ENCODE results near the gene OR10G3.
A peak's percentile ranks its signal among the peaks of the same experiment; 100 is the strongest.

OR10G3 gene

GRCh38 chr14:21528381-21529348 is 51.2 kb downstream of the OR10G3 start:
- peak overlapping the region; percentile 80 for H3K27ac ChIP-seq (replicated peaks; ENCODE audit: low read length)
- H2AK5ac ChIP-seq (ENCODE audit: low read depth, low read length): no peak overlapping the region
- no peaks in the 10 kb centered on the region for H3K9me3 ChIP-seq (replicated peaks in 1 of 2; ENCODE audit: control insufficient read depth in 2 of 2, insufficient read depth in 1 of 2, low read depth in 1 of 2, low read length in 2 of 2)
- no peak overlapping the region for H3K4ac ChIP-seq (ENCODE audit: low read length)
- no peak overlapping the region for H3K14ac ChIP-seq (ENCODE audit: low read length)
- no peak overlapping the region for H4K91ac ChIP-seq (ENCODE audit: low read depth, low read length, poor library complexity)
- H2BK15ac ChIP-seq (ENCODE audit: low read length): no peak overlapping the region
- H4K8ac ChIP-seq (ENCODE audit: low read depth, low read length): no peak overlapping the region
- H3K4me2 ChIP-seq (ENCODE audit: insufficient read depth, low read length, poor library complexity, severe bottlenecking): no peak overlapping the region
- no peak overlapping the region for H3K4me3 ChIP-seq (ENCODE audit: low read length in 2 of 2)
- H3K4me1 ChIP-seq (ENCODE audit: control insufficient read depth in 2 of 2, insufficient read depth in 1 of 2, low read depth in 1 of 2, low read length in 2 of 2): peaks cover 30 to 37% of the 10 kb centered on the region in 2 donors
- no CpG with 5 or more reads among the region's 4 CpGs for WGBS, 2 donors (ENCODE audit: extremely low coverage in 2 of 2, insufficient read length in 2 of 2, insufficient replicate concordance in 1 of 2)
- no peak overlapping the region for H3K23ac ChIP-seq (ENCODE audit: low read depth, low read length, poor library complexity)
- H3K79me1 ChIP-seq (ENCODE audit: low read depth, low read length): no peaks in the 10 kb centered on the region
- no peak for DNase-seq (ENCODE audit: low spot score)
- H2AFZ ChIP-seq (ENCODE audit: low read length): no peak overlapping the region
- no peak overlapping the region for H2BK5ac ChIP-seq (ENCODE audit: low read length)
- no peak overlapping the region for H2BK120ac ChIP-seq (ENCODE audit: low read depth, low read length)
- H3K36me3 ChIP-seq (replicated peaks in 1 of 2; ENCODE audit: control insufficient read depth in 2 of 2, insufficient read depth in 2 of 2, low read length in 2 of 2): peaks cover 17 to 64% of the 10 kb centered on the region in 2 donors
- H3K27me3 ChIP-seq (ENCODE audit: control insufficient read depth in 3 of 3, insufficient read depth in 3 of 3, low read depth in 1 of 3, low read length in 3 of 3): no peaks in the 10 kb centered on the region
- no peak overlapping the region for H3K18ac ChIP-seq (ENCODE audit: low read length)
- no peak overlapping the region for H2BK12ac ChIP-seq (ENCODE audit: low read length)
- H3K9ac ChIP-seq (ENCODE audit: low read depth, low read length, poor library complexity): no peak overlapping the region

GRCh38 chr14:21527318-21527679 is 52.6 kb downstream of the OR10G3 start:
- Histone ChIP-seq H3K27ac (replicated peaks; ENCODE audit: low read length) (peak overlapping the region; percentile 97), H3K14ac (ENCODE audit: low read length) (no peak overlapping the region), H2BK12ac (ENCODE audit: low read length) (no peak overlapping the region), H2BK120ac (ENCODE audit: low read depth, low read length) (no peak overlapping the region), H3K79me1 (ENCODE audit: low read depth, low read length) (peaks cover 6% of the 10 kb centered on the region), H3K9me3 (replicated peaks in 1 of 2; ENCODE audit: control insufficient read depth in 2 of 2, insufficient read depth in 1 of 2, low read depth in 1 of 2, low read length in 2 of 2) (peaks cover 2 to 4% of the 10 kb centered on the region in 2 donors), H4K8ac (ENCODE audit: low read depth, low read length) (no peak overlapping the region), H3K23ac (ENCODE audit: low read depth, low read length, poor library complexity) (no peak overlapping the region), H3K9ac (ENCODE audit: low read depth, low read length, poor library complexity) (no peak overlapping the region), H3K4me3 (ENCODE audit: low read length in 2 of 2) (peak overlapping the region in 1 of 2 donors; percentile 88), H3K36me3 (replicated peaks in 1 of 2; ENCODE audit: control insufficient read depth in 2 of 2, insufficient read depth in 2 of 2, low read length in 2 of 2) (peaks cover 30 to 72% of the 10 kb centered on the region in 2 donors), H2AK5ac (ENCODE audit: low read depth, low read length) (no peak overlapping the region), H3K27me3 (ENCODE audit: control insufficient read depth in 3 of 3, insufficient read depth in 3 of 3, low read depth in 1 of 3, low read length in 3 of 3) (no peaks in the 10 kb centered on the region), H2BK15ac (ENCODE audit: low read length) (no peak overlapping the region), H3K4me1 (ENCODE audit: control insufficient read depth in 2 of 2, insufficient read depth in 1 of 2, low read depth in 1 of 2, low read length in 2 of 2) (peaks cover 29 to 43% of the 10 kb centered on the region in 2 donors), H3K4me2 (ENCODE audit: insufficient read depth, low read length, poor library complexity, severe bottlenecking) (peak overlapping the region; percentile 54), H3K4ac (ENCODE audit: low read length) (no peak overlapping the region), H2BK5ac (ENCODE audit: low read length) (no peak overlapping the region), H2AFZ (ENCODE audit: low read length) (no peak overlapping the region), H3K18ac (ENCODE audit: low read length) (no peak overlapping the region), H4K91ac (ENCODE audit: low read depth, low read length, poor library complexity) (no peak overlapping the region)
- no peak for DNase-seq (ENCODE audit: low spot score)
- no CpG with 5 or more reads among the region's 1 CpG for WGBS, 2 donors (ENCODE audit: extremely low coverage in 2 of 2, insufficient read length in 2 of 2, insufficient replicate concordance in 1 of 2)

GRCh38 chr14:21526672-21527317 is 53.1 kb downstream of the OR10G3 start:
- no peak overlapping the region for H3K14ac ChIP-seq (ENCODE audit: low read length)
- H2AK5ac ChIP-seq (ENCODE audit: low read depth, low read length): no peak overlapping the region
- H3K4me2 ChIP-seq (ENCODE audit: insufficient read depth, low read length, poor library complexity, severe bottlenecking): peak overlapping the region; percentile 53
- H3K4ac ChIP-seq (ENCODE audit: low read length): no peak overlapping the region
- H3K27me3 ChIP-seq (ENCODE audit: control insufficient read depth in 3 of 3, insufficient read depth in 3 of 3, low read depth in 1 of 3, low read length in 3 of 3): no peaks in the 10 kb centered on the region
- no peak overlapping the region for H2BK12ac ChIP-seq (ENCODE audit: low read length)
- no peak overlapping the region for H3K23ac ChIP-seq (ENCODE audit: low read depth, low read length, poor library complexity)
- peaks cover 35 to 72% of the 10 kb centered on the region in 2 donors for H3K36me3 ChIP-seq (replicated peaks in 1 of 2; ENCODE audit: control insufficient read depth in 2 of 2, insufficient read depth in 2 of 2, low read length in 2 of 2)
- peak overlapping the region; percentile 71 for H2AFZ ChIP-seq (ENCODE audit: low read length)
- H3K4me3 ChIP-seq (ENCODE audit: low read length in 2 of 2): peak overlapping the region; percentile 56 to 88
- H2BK5ac ChIP-seq (ENCODE audit: low read length): peak overlapping the region; percentile 26
- H3K79me1 ChIP-seq (ENCODE audit: low read depth, low read length): peaks cover 10% of the 10 kb centered on the region
- H3K27ac ChIP-seq (replicated peaks; ENCODE audit: low read length): peak overlapping the region; percentile 97
- H3K4me1 ChIP-seq (ENCODE audit: control insufficient read depth in 2 of 2, insufficient read depth in 1 of 2, low read depth in 1 of 2, low read length in 2 of 2): peaks cover 29 to 48% of the 10 kb centered on the region in 2 donors
- H2BK120ac ChIP-seq (ENCODE audit: low read depth, low read length): no peak overlapping the region
- no peak overlapping the region for H2BK15ac ChIP-seq (ENCODE audit: low read length)
- peaks cover 2 to 4% of the 10 kb centered on the region in 2 donors for H3K9me3 ChIP-seq (replicated peaks in 1 of 2; ENCODE audit: control insufficient read depth in 2 of 2, insufficient read depth in 1 of 2, low read depth in 1 of 2, low read length in 2 of 2)
- peak overlapping the region; percentile 20 for H3K18ac ChIP-seq (ENCODE audit: low read length)
- peak; percentile 84 for DNase-seq (ENCODE audit: low spot score)
- H4K8ac ChIP-seq (ENCODE audit: low read depth, low read length): no peak overlapping the region
- no peak overlapping the region for H3K9ac ChIP-seq (ENCODE audit: low read depth, low read length, poor library complexity)
- no CpG with 5 or more reads among the region's 13 CpGs for WGBS, 2 donors (ENCODE audit: extremely low coverage in 2 of 2, insufficient read length in 2 of 2, insufficient replicate concordance in 1 of 2)
- no peak overlapping the region for H4K91ac ChIP-seq (ENCODE audit: low read depth, low read length, poor library complexity)

Measured in neuronal stem cell (in vitro differentiated cells).